Gastrocnemius medialis (tissue), 4 donors: ENCODE measurements around the gene CASK. TPM values are rescaled to one million over a fixed set of nuclear protein-coding genes. Genes with fewer than 3 reads are reported as not detected.

ENCODE experiments used
- ATAC-seq, 2 donors: fragments of 150-250 bp; one replicate each; pipeline ENCODE4 v1.9.1; 2016
- DNase-seq, 2 donors: peaks; one replicate each; pipeline ENCODE4 v3.0.0-alpha.2; 2019
- H3K27ac ChIP-seq, 4 donors: fragments of 200-600 bp; sonication (generic); 1 replicate in 1 of 4; 2 replicates in 3 of 4; pipeline ENCODE4 v1.5.1; 2016 to 2018; ENCODE audit warnings: mild to moderate bottlenecking in 2 of 4, moderate library complexity in 1 of 4
- H3K27me3 ChIP-seq, 3 donors: fragments of 200-600 bp; sonication (generic) in 2 of 3; 1 replicate in 1 of 3; 2 replicates in 2 of 3; pipeline versions ENCODE4 v1.5.1 to v1.6.0; 2016 to 2019; ENCODE audit warnings: mild to moderate bottlenecking in 1 of 3, moderate library complexity in 1 of 3
- H3K36me3 ChIP-seq, 2 donors: fragments of 200-600 bp; sonication (generic) in 1 of 2; one replicate each; pipeline ENCODE4 v1.5.1; 2017 to 2018
- H3K4me1 ChIP-seq, 2 donors: fragments of 200-600 bp; sonication (generic) in 1 of 2; one replicate each; pipeline ENCODE4 v1.5.1; 2016 to 2017; ENCODE audit warnings: mild to moderate bottlenecking in 2 of 2
- H3K4me3 ChIP-seq, 4 donors: fragments of 200-600 bp; sonication (generic) in 3 of 4; 1 replicate in 1 of 4; 2 replicates in 3 of 4; pipeline ENCODE4 v1.5.1; 2016 to 2019; ENCODE audit warnings: mild to moderate bottlenecking in 2 of 4
- H3K9me3 ChIP-seq, 3 donors: fragments of 200-600 bp; sonication (generic) in 2 of 3; 1 replicate in 1 of 3; 2 replicates in 2 of 3; pipeline ENCODE4 v1.5.1; 2016 to 2019
- CTCF ChIP-seq, 5 experiments: fragments of 450-650 bp in 3 of 5; fragments of 200-600 bp in 2 of 5; sonication (generic) in 2 of 5; IDR thresholded peaks in 4 of 5; conservative IDR thresholded peaks in 1 of 5; 1 replicate in 4 of 5; 2 replicates in 1 of 5; pipeline ENCODE4 v1.5.1; 2016 to 2019; ENCODE audit warnings: antibody characterized with exemption in 5 of 5, mild to moderate bottlenecking in 3 of 5, moderate library complexity in 3 of 5
- POLR2A ChIP-seq, 2 donors: fragments of 450-650 bp; IDR thresholded peaks; one replicate each; pipeline ENCODE4 v1.6.1; 2017; ENCODE audit warnings: antibody characterized with exemption in 2 of 2, mild to moderate bottlenecking in 2 of 2, moderate library complexity in 2 of 2
- in situ Hi-C, 4 donors: fragments of 200-750 bp; cut with MboI; loops; one replicate each; pipeline versions ENCODE4 v1.15.0 to v1.8.0; 2017; ENCODE audit warnings: low sequenced_read_pairs in 4 of 4
- intact Hi-C: fragments of 100-400 bp; cut with DNase I; formaldehyde crosslinking; loops from one replicate; pipeline ENCODE4 v1.15.1; 2023; ENCODE audit warnings: low total_unique reads
- total RNA-seq, 4 donors: library from RNA; depleted of rRNA; stranded (reverse); fragments of >200 nt; gene quantifications; one replicate each; pipeline versions ENCODE4 v1.1.0 to v1.2.3, GENCODE V29; 2016

Gene CASK
- total RNA-seq, 4 donors from 2014 or later = 7.3 to 14.3 (median 10.0) TPM

DNA sequence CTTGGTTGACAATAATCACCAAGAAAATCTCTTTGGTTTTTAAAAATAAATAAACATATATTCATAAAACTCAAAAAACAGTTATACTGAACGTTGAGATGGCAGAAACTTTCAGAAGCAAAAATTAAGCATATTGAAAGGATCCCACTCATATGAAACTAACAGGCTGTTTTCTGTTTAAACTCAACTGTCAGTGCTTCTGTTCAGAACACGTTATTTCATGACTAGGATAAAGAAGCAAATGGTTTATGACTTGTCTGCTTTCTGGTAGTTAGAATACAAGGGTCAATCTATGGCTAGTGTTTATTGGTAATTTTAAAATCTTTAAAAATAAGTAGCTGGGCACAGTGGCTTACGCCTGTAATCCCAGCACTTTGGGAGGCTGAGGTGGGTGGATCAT lies 195.2 kb downstream of the CASK start:
- intact Hi-C loops (no loop called here), in situ Hi-C loops (no loop called here)
- Histone ChIP-seq H3K9me3 (no peaks in the 10 kb centered on the region), H3K4me1 (no peaks in the 10 kb centered on the region), H3K4me3 (no peak overlapping the region), H3K36me3 (no peaks in the 10 kb centered on the region), H3K27me3 (no peaks in the 10 kb centered on the region), H3K27ac (no peak overlapping the region)
- DNase-seq (no peak), ATAC-seq (no peak)
- no peak for TF ChIP-seq CTCF (IDR thresholded peaks at IDR 0.05 in 4 of 5, conservative IDR thresholded peaks at IDR 0.05 in 1 of 5)
- TF ChIP-seq POLR2A (IDR thresholded peaks at IDR 0.05) = no peak

- TF ChIP-seq CTCF (IDR thresholded peaks at IDR 0.05 in 4 of 5, conservative IDR thresholded peaks at IDR 0.05 in 1 of 5) (no peak), POLR2A (IDR thresholded peaks at IDR 0.05) (no peak)
- intact Hi-C loops (no loop called here), in situ Hi-C loops (no loop called here)
- Histone ChIP-seq H3K27me3 (no peaks in the 10 kb centered on the region), H3K27ac (no peak within 1 kb of the TSS), H3K4me1 (no peaks in the 10 kb centered on the region), H3K36me3 (no peaks in the 10 kb centered on the region), H3K9me3 (no peaks in the 10 kb centered on the region), H3K4me3 (no peak within 1 kb of the TSS)
- ATAC-seq (no peak), DNase-seq (no peak)
Observed at GRCh38 chrX:41723826-41724225, 199.5 kb downstream of the CASK start, which contains the start of gene GPR82. Gene GPR82 (plus strand): TSS chrX:41724181. CDS start chrX:41727027, 2,846 bp downstream.

- in situ Hi-C loops = no loop called here
- no peak for ATAC-seq
- no peaks in the 10 kb centered on the region for H3K27me3 ChIP-seq
- no peaks in the 10 kb centered on the region for H3K4me1 ChIP-seq
- H3K9me3 ChIP-seq = no peaks in the 10 kb centered on the region
- DNase-seq = no peak
- intact Hi-C loops = no loop called here
- H3K27ac ChIP-seq = no peak overlapping the region
- no peaks in the 10 kb centered on the region for H3K36me3 ChIP-seq
- no peak for TF ChIP-seq POLR2A (IDR thresholded peaks at IDR 0.05)
- TF ChIP-seq CTCF (IDR thresholded peaks at IDR 0.05 in 4 of 5, conservative IDR thresholded peaks at IDR 0.05 in 1 of 5) = no peak
- no peak overlapping the region for H3K4me3 ChIP-seq
Observed at GRCh38 chrX:41722816-41723618, 200.3 kb downstream of the CASK start.

DNA sequence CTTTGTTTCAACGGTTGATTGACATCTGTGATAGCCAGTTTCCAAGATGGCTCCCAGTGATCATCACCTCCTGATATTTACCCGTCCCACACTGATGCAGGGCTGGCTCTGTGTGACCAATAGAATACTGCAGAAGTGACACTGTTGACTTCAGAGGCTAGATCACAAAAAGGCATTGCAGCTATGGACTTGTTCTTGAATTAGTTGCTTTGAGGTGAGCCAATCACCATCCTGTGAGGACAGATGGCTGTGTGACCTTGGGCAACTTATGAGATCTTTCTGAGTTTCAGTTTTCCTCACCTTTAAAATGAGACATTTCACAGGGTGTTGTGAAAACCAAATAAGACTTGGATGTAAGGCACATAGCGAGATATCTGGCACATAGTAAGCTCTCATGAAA lies 201.1 kb downstream of the CASK start:
- Histone ChIP-seq H3K4me3 (no peak overlapping the region), H3K36me3 (no peaks in the 10 kb centered on the region), H3K27ac (no peak overlapping the region), H3K9me3 (no peaks in the 10 kb centered on the region), H3K27me3 (no peaks in the 10 kb centered on the region), H3K4me1 (no peaks in the 10 kb centered on the region)
- intact Hi-C loops (no loop called here), in situ Hi-C loops (no loop called here)
- no peak for TF ChIP-seq CTCF (IDR thresholded peaks at IDR 0.05 in 4 of 5, conservative IDR thresholded peaks at IDR 0.05 in 1 of 5)
- no peak for TF ChIP-seq POLR2A (IDR thresholded peaks at IDR 0.05)
- no peak for DNase-seq
- ATAC-seq = no peak
